Stimulated activated CD4-positive, alpha-beta T cell treated with anti-CD3 and anti-CD28 coated beads, Interleukin-12 subunit alpha, Interleukin-12 subunit beta, amount 100 ng/mL, for 4 hours (primary cell): Measurements from ENCODE around the gene RIOK3.

Experiments used
- DNase-seq: peaks from one replicate; pipeline ENCODE4 v3.0.0-alpha.2; 2020

Gene RIOK3

DNA sequence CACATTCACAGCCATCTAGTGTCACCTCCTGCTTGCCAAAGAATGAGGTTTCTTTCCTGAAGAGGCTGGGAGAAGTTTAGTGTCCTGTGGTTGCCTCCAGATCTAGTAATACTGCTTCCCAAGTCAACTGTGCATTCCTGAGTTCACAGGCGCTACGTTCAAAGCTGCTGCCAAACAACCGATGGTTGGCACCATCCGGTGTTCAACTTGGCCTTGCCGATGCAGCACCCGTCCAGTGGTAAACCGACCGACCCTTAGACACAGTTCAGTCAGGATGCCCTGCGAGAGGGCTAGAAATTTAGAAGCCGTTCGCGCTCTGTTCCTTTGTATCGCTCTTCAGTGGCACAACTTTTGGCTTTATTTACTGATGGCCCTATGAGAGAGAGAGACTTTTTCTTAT is 78.8 kb downstream of the RIOK3 start:
- DNase-seq: no peak
